ENCODE measurements around the gene GMIP. TPM values are rescaled to one million over a fixed set of nuclear protein-coding genes. Genes with fewer than 3 reads are reported as not detected.

The GMIP gene
- total RNA-seq, 1 donor from 2014 or later: 6.3 TPM

DNA sequence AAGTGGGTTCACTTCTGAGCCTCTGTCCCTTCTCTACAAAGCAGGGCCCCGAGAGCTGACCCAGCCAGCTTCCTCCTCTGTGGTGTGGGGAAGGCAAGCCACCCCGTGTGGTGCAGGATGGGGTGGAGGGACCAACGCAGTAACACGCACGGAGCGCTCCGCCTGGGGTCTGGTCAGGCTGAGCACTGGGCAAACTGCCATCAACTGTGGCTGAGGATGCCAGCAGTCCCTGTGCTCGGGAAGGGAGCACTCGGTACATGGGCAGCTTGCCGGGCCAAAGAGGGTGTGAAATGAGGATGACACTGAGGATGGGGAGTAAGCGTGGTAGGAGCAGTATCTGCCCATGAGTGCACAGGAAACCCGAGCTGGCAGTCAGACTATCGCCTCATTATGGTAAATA, 7.6 kb upstream of the GMIP start:
- Histone ChIP-seq H3K36me3 (ENCODE audit: control insufficient read depth, insufficient read depth, low read length) (peaks cover 5% of the 10 kb centered on the region), H3K27me3 (ENCODE audit: control insufficient read depth, insufficient read depth, low read length) (no peaks in the 10 kb centered on the region), H3K4me3 (ENCODE audit: low read depth, low read length) (no peak overlapping the region)
- TF ChIP-seq, protein P1, sequence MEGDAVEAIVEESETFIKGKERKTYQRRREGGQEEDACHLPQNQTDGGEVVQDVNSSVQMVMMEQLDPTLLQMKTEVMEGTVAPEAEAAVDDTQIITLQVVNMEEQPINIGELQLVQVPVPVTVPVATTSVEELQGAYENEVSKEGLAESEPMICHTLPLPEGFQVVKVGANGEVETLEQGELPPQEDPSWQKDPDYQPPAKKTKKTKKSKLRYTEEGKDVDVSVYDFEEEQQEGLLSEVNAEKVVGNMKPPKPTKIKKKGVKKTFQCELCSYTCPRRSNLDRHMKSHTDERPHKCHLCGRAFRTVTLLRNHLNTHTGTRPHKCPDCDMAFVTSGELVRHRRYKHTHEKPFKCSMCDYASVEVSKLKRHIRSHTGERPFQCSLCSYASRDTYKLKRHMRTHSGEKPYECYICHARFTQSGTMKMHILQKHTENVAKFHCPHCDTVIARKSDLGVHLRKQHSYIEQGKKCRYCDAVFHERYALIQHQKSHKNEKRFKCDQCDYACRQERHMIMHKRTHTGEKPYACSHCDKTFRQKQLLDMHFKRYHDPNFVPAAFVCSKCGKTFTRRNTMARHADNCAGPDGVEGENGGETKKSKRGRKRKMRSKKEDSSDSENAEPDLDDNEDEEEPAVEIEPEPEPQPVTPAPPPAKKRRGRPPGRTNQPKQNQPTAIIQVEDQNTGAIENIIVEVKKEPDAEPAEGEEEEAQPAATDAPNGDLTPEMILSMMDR (IDR thresholded peaks at IDR 0.05; ENCODE audit: insufficient read depth, low read length, poor library complexity, severe bottlenecking): no peak
- no peak for DNase-seq (ENCODE audit: low read depth)

GRCh38 chr19:19650331-19650730, 6.9 kb upstream of the GMIP start:
- Histone ChIP-seq H3K4me3 (ENCODE audit: low read depth, low read length) (no peak overlapping the region), H3K27me3 (ENCODE audit: control insufficient read depth, insufficient read depth, low read length) (no peaks in the 10 kb centered on the region), H3K36me3 (ENCODE audit: control insufficient read depth, insufficient read depth, low read length) (peaks cover 6% of the 10 kb centered on the region)
- TF ChIP-seq, protein P1 (IDR thresholded peaks at IDR 0.05; ENCODE audit: insufficient read depth, low read length, poor library complexity, severe bottlenecking): no peak
- DNase-seq (ENCODE audit: low read depth): no peak

GRCh38 chr19:19649580-19649995, 6.1 kb upstream of the GMIP start:
- TF ChIP-seq, protein P1 (IDR thresholded peaks at IDR 0.05; ENCODE audit: insufficient read depth, low read length, poor library complexity, severe bottlenecking): no peak
- DNase-seq (ENCODE audit: low read depth): no peak
- Histone ChIP-seq H3K27me3 (ENCODE audit: control insufficient read depth, insufficient read depth, low read length) (no peaks in the 10 kb centered on the region), H3K36me3 (ENCODE audit: control insufficient read depth, insufficient read depth, low read length) (peaks cover 6% of the 10 kb centered on the region), H3K4me3 (ENCODE audit: low read depth, low read length) (no peak overlapping the region)

- peaks cover 6% of the 10 kb centered on the region for H3K36me3 ChIP-seq (ENCODE audit: control insufficient read depth, insufficient read depth, low read length)
- H3K27me3 ChIP-seq (ENCODE audit: control insufficient read depth, insufficient read depth, low read length): no peaks in the 10 kb centered on the region
- no peak overlapping the region for H3K4me3 ChIP-seq (ENCODE audit: low read depth, low read length)
- DNase-seq (ENCODE audit: low read depth): no peak
- TF ChIP-seq, protein P1 (IDR thresholded peaks at IDR 0.05; ENCODE audit: insufficient read depth, low read length, poor library complexity, severe bottlenecking): no peak
Observed at GRCh38 chr19:19649155-19649554, 5.7 kb upstream of the GMIP start.

DNA sequence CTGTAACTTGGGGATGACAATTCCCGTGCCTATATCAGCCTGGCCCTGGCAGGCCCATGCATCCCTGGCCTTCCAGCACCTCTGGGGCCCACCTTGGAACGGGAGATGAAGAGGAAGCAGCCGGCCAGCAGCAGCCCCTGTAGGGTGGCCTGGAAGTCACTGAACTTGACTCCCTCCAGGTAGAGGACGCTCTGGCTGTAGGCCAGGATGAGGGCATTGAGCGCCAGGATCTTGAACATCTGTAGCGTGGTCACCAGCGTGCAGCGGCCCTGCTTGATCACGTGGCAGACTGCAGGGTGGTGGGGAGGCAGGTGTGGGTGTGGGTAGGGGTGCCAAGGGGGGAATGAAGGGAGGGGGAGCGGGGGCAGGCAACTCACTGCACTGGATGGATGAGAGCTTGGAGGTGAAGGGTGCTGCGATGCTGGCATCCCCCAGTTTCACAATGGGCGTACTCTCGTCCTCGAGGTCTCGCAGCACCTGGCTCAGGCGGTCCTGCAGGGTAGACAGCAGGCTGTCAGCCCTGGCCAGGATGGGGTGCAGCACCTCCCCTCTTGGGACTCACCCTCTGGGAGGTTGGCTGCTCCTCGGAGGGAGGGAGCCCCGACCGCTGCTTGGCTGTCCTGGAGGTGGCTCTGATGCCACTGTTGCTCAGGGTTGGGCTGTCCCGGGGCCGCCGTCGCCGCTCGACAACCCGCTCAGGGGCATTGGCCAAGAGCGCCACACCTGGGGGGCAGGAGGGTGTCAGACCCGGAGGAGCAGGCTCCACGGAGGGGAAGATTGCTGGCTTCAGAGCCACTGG, 3.8 kb upstream of the GMIP start:
- peaks cover 3% of the 10 kb centered on the region for H3K36me3 ChIP-seq (ENCODE audit: control insufficient read depth, insufficient read depth, low read length)
- TF ChIP-seq, protein P1 (IDR thresholded peaks at IDR 0.05; ENCODE audit: insufficient read depth, low read length, poor library complexity, severe bottlenecking): no peak

More for the DNA sequence above, 3.8 kb upstream of the GMIP start:
- DNase-seq (ENCODE audit: low read depth): no peak
- H3K4me3 ChIP-seq (ENCODE audit: low read depth, low read length): no peak overlapping the region
- no peaks in the 10 kb centered on the region for H3K27me3 ChIP-seq (ENCODE audit: control insufficient read depth, insufficient read depth, low read length)

All from kidney epithelial cell (primary cell).